ENCODE results near the gene SYCE3. TPM values are rescaled to one million over a fixed set of nuclear protein-coding genes. Genes with fewer than 3 reads are reported as not detected.

The SYCE3 gene
- total and polyA plus RNA-seq, 9 of the 15 experiments (the other 6 are each of a cell fraction or from before 2014, with no cell fraction given) = 0.56 TPM; not detected in 8

DNA sequence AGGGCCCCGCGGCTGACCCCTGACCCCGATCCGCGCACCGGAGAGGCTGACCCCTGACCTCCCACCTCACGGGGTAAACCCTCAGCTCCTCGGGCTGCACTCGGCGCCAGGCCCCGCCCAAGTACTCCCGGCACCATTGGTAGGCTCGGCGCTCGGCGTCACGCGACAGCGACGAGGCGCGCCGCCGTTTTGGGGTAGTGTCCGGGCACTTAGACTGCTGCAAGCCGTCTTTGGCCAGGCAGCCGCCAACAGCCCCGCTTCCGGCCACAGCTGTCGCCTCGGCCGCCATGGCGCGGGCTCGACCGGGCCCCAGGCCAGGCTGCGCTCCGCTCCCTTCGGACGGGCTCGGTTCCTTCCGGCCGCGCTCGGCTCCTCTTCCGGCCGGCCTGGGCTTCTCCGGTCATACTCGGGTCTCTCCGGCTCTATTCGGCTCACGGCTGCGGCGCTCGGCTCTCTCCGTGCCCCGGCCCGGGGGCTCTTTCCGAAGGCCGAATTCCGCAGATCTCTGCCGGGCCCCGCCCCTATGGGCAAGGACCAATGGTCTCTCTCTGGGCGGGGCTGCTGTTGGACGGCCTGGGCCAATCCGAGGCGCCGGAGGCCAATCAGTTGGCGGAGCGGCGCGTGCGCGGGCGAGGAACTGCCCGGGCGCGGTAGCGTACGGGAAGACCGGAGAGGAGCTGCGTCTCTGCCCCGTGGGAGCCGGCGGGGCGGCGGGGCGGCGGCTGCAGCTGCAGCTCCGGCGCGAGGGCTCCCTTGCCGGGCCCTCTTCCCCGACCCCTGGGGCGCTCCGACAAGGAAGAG is 20.0 kb upstream of the SYCE3 start, which contains the start of gene CHKB (continued):
- TF ChIP-seq PHF20 (IDR thresholded peaks at IDR 0.05; ENCODE audit: partially characterized antibody) = peak; percentile 78
- peak; percentile 86 for TF ChIP-seq CREB1 (IDR thresholded peaks at IDR 0.05)
- TF ChIP-seq CREB1 (CRISPR knock-in tag; IDR thresholded peaks at IDR 0.05) = peak; percentile 88
- TF ChIP-seq ZFX (CRISPR knock-in tag; IDR thresholded peaks at IDR 0.05) = peak; percentile 90
- peak; percentile 20 for TF ChIP-seq HNRNPK (IDR thresholded peaks at IDR 0.05; ENCODE audit: low read depth, low read length, poor library complexity, severe bottlenecking)
- TF ChIP-seq, protein P1, sequence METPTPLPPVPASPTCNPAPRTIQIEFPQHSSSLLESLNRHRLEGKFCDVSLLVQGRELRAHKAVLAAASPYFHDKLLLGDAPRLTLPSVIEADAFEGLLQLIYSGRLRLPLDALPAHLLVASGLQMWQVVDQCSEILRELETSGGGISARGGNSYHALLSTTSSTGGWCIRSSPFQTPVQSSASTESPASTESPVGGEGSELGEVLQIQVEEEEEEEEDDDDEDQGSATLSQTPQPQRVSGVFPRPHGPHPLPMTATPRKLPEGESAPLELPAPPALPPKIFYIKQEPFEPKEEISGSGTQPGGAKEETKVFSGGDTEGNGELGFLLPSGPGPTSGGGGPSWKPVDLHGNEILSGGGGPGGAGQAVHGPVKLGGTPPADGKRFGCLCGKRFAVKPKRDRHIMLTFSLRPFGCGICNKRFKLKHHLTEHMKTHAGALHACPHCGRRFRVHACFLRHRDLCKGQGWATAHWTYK (CRISPR knock-in tag; IDR thresholded peaks at IDR 0.05) = no peak; the same call in 1 of the 2 replicates
- TF ChIP-seq TBP (optimal IDR thresholded peaks at IDR 0.05; ENCODE audit: low read depth, low read length) = peak; percentile 25
- no peak for TF ChIP-seq RNF2 (IDR thresholded peaks at IDR 0.05)
- no peak for TF ChIP-seq ZNF436 (CRISPR knock-in tag; IDR thresholded peaks at IDR 0.05)
- peak; percentile 29 for TF ChIP-seq HMGN3 (IDR thresholded peaks at IDR 0.05; ENCODE audit: borderline replicate concordance, extremely low read depth, insufficient read length, low read depth, low read length)
- TF ChIP-seq, protein P2, sequence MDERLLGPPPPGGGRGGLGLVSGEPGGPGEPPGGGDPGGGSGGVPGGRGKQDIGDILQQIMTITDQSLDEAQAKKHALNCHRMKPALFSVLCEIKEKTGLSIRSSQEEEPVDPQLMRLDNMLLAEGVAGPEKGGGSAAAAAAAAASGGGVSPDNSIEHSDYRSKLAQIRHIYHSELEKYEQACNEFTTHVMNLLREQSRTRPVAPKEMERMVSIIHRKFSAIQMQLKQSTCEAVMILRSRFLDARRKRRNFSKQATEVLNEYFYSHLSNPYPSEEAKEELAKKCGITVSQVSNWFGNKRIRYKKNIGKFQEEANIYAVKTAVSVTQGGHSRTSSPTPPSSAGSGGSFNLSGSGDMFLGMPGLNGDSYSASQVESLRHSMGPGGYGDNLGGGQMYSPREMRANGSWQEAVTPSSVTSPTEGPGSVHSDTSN (CRISPR knock-in tag; IDR thresholded peaks at IDR 0.05; ENCODE audit: low read depth) = no peak
- TF ChIP-seq, protein P2 (tag; conservative IDR thresholded peaks at IDR 0.05; ENCODE audit: low read depth) = no peak
- no peak for TF ChIP-seq TBL1XR1 (IDR thresholded peaks at IDR 0.05; ENCODE audit: low read length in 2 of 2)
- peak; percentile 92 for TF ChIP-seq CREM (IDR thresholded peaks at IDR 0.05; ENCODE audit: low read depth)
- TF ChIP-seq SUPT5H (IDR thresholded peaks at IDR 0.05) = peak; percentile 77
- TF ChIP-seq MEF2D (tag; conservative IDR thresholded peaks at IDR 0.05; ENCODE audit: low read depth) = no peak
- no peak for TF ChIP-seq SMARCC2 (IDR thresholded peaks at IDR 0.05; ENCODE audit: low read depth)
- peak in 1 of 2 experiments; percentile 73; a peak in 2 of 4 replicates for TF ChIP-seq TEAD1 (CRISPR knock-in tag; IDR thresholded peaks at IDR 0.05)
- TF ChIP-seq, protein P3, sequence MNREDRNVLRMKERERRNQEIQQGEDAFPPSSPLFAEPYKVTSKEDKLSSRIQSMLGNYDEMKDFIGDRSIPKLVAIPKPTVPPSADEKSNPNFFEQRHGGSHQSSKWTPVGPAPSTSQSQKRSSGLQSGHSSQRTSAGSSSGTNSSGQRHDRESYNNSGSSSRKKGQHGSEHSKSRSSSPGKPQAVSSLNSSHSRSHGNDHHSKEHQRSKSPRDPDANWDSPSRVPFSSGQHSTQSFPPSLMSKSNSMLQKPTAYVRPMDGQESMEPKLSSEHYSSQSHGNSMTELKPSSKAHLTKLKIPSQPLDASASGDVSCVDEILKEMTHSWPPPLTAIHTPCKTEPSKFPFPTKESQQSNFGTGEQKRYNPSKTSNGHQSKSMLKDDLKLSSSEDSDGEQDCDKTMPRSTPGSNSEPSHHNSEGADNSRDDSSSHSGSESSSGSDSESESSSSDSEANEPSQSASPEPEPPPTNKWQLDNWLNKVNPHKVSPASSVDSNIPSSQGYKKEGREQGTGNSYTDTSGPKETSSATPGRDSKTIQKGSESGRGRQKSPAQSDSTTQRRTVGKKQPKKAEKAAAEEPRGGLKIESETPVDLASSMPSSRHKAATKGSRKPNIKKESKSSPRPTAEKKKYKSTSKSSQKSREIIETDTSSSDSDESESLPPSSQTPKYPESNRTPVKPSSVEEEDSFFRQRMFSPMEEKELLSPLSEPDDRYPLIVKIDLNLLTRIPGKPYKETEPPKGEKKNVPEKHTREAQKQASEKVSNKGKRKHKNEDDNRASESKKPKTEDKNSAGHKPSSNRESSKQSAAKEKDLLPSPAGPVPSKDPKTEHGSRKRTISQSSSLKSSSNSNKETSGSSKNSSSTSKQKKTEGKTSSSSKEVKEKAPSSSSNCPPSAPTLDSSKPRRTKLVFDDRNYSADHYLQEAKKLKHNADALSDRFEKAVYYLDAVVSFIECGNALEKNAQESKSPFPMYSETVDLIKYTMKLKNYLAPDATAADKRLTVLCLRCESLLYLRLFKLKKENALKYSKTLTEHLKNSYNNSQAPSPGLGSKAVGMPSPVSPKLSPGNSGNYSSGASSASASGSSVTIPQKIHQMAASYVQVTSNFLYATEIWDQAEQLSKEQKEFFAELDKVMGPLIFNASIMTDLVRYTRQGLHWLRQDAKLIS (CRISPR knock-in tag; IDR thresholded peaks at IDR 0.05) = 0 out of 2 replicates have a peak, but pooled peaks have one; percentile 27
- TF ChIP-seq CBX1 (IDR thresholded peaks at IDR 0.05; ENCODE audit: low read depth) = peak; percentile 60; the same call in 1 of the 2 replicates
- TF ChIP-seq PML (IDR thresholded peaks at IDR 0.05; ENCODE audit: low read length) = no peak

Measured in K562 (cell line).